Cardiac fibroblast (primary cell): ENCODE results near the gene GLS.
"Not testable (repeated sequence)": the region's sequence is repeated elsewhere in the genome, so short reads cannot be mapped to it uniquely, and the experiment has no call there.

Source experiments
- DNase-seq, 2 donors: peaks; one replicate each; pipeline versions ENCODE4 v3.0.0 to v3.0.0-alpha.2; 2010; ENCODE audit warnings: low read depth in 2 of 2
- H3K4me3 ChIP-seq, 2 donors: replicated peaks in 1 of 2; 1 replicate in 1 of 2; 2 replicates in 1 of 2; pipeline ENCODE4 v1.5.1; 2011; ENCODE audit warnings: low read depth in 2 of 2, low read length in 2 of 2, mild to moderate bottlenecking in 2 of 2, moderate library complexity in 1 of 2
- TF ChIP-seq, protein P1 (sequence below): IDR thresholded peaks from one replicate; pipeline ENCODE4 v1.5.1; 2011; ENCODE audit warnings: low read depth, mild to moderate bottlenecking, low read length, inconsistent platforms

Gene GLS

DNA sequence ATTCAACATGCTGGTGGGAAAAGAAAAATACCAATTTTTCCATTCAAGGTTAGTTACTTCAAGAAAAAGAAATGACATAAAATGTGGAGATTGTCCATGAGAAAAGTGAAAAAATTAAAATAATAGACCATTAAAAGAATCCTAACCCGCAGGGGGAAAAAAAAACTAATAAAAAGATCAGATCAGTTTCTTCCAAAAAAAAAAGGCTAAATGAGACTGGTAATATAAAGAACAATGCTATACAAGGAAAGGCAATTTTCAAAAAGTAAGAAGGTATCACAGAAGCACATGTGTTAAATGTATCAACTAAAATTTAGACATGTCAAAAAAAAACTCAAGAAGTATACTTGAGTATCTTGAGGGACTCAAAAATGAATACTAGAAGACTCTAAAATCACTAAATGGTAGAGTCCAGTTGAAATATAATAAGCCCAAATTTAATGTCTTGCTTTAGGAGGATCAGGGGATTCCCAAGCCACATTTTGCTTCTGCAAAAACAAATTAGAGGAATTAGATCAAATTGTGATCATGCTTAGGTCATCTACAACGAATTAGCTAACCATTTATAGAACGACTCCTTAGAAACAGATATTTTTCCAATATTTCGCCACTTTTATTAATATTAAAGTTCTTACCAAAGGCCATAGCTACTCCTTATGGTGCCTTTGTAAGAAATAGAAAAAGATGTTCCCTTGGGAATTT lies 35.8 kb upstream of the GLS start:
- TF ChIP-seq, protein P1, sequence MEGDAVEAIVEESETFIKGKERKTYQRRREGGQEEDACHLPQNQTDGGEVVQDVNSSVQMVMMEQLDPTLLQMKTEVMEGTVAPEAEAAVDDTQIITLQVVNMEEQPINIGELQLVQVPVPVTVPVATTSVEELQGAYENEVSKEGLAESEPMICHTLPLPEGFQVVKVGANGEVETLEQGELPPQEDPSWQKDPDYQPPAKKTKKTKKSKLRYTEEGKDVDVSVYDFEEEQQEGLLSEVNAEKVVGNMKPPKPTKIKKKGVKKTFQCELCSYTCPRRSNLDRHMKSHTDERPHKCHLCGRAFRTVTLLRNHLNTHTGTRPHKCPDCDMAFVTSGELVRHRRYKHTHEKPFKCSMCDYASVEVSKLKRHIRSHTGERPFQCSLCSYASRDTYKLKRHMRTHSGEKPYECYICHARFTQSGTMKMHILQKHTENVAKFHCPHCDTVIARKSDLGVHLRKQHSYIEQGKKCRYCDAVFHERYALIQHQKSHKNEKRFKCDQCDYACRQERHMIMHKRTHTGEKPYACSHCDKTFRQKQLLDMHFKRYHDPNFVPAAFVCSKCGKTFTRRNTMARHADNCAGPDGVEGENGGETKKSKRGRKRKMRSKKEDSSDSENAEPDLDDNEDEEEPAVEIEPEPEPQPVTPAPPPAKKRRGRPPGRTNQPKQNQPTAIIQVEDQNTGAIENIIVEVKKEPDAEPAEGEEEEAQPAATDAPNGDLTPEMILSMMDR, result no peak
- DNase-seq, result no peak
- no peak overlapping the region for H3K4me3 ChIP-seq

DNA sequence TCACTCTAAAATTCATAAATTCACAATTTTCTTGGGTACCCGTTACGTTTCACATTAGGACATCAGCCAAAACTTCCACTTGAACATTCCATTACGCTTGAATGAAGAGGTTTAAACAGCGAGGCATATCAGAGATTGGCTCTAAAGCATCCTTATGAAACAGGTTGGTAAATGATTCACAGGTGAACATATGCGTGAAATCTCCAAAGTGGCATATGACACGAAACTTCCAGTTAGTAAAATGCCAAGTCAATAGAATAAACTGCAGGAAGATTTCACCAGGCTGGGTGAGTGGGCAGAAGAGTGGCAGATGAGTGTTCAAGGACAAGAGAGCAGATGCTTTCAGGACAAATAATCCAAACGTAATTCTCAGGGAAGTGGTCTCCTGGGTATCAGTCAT lies 33.9 kb upstream of the GLS start:
- H3K4me3 ChIP-seq, result no peak overlapping the region
- TF ChIP-seq, protein P1, result no peak
- no peak for DNase-seq

DNA sequence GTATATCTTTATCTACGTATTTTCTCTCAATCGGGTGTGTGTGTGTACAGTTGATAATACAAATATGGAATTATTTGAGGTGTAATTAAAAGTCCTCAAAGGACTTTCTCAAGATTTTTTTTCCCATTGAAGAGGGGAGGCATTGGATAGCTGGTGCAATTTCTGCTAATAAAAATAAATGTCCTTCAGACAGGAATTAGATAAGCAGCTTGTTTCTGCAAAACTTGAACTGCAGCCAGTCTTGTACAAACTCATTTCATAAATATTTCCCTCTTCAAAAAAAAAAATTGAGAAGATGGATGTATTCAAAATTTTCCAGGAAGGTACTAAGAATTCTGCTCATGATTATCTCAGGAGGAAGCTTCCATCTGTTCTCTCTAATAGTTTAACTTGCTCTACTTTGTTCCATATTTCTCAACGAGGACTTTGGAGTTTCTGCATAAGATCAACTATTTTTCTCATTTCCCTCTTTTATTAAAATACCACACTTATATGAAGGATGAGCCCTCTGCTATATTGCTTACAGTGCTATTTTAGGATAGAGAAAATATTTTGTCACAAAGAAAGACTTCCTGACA lies 33.0 kb upstream of the GLS start:
- DNase-seq, result peak; percentile 66 to 86
- TF ChIP-seq, protein P1, result no peak
- H3K4me3 ChIP-seq, result no peak overlapping the region

DNA sequence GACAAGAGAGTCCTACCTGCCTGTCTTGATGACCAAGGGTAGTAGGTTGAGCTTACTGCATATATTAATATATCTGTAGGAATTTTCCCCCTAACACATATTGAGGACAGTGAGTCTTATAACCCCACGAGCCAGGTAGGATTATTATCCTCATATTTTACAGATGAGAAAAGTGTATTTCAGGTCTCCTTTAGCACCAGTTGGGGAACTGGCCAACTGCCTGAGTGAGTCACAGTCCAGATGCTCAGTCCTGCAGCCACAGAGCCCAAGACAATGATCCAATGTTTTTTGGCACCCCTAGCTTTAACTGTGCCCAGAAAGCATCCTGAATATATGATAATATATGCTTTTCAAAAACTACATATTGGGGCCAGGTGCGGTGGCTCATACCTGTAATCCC lies 30.8 kb upstream of the GLS start:
- DNase-seq, result peak; percentile 74 to 89
- H3K4me3 ChIP-seq, result no peak overlapping the region
- TF ChIP-seq, protein P1, result no peak

DNA sequence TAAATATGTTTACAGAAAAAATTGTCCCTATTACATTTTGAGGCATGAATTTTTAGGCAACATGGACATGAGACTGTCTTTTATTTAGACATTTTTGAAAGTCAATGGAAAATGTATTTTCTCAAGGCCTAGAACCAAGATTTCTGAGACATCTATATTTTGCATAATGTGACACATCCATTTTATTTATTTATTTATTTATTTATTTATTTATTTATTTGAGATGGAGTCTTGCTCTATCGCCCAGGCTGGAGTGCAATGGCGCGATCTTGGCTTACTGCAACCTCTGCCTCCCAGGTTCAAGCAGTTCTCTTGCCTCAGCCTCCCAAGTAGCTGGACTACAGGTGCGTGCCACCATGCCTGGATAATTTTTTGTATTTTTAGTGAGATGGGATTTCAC lies 27.6 kb upstream of the GLS start:
- H3K4me3 ChIP-seq, DNase-seq: not testable (repeated sequence)

DNA sequence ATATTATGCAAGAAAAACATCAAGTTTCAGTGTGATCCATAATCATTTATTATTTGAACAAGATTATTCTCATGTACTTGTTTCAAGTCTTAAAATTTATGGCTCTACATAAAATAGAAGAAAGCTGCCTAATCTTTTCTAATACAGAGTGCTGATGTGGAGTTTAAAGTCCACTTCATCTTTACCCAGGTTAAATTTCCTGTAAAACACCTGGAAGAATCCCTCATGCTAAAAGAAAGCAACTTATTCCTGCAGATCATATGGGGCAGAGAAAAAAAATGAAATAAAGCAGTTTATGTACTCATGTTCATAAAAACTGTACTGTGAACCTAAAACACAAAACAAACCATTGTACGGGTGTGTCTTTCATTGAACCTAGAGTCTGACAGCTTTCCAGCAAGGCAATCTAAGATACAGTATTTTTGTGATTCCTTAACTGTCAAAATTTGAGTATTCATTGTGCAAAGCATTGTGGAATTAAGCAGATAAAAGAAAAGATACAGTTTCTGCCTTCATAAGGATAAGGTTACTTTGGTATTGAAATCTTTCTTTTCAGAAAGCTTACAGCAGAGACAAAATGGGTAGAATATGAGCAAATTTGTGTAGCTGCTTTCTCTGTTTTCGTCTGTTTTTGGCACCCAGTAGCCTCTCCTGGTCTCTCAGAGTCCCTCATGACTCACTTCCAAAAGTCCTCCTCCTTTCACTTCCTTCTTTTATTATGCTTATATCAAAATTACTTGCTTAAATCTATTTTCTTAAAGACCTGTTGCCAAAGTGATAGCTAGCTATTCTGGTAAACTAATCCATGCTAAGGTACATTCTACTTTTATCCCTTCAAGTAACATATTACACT lies 26.9 kb upstream of the GLS start:
- DNase-seq, result peak; percentile 54 to 55
- TF ChIP-seq, protein P1, result no peak
- no peak overlapping the region for H3K4me3 ChIP-seq

DNA sequence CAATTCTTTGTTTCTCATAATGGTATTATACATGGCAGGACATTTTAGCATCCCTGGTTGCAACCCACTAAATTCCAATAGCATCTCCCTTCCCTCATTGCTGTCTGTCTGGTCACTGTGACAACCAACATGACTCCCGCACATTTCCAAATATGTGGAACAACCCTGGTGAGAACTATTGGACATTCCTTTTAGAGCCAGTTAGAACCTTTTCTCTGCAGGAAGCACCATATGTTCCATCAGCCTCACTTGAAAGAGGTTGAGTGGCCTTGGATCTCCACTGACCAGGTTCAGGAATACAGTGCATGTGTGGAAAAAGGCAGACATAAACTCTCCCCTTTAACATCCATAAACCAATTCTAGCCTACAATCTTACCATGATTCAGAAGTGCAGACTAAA lies 25.9 kb upstream of the GLS start:
- DNase-seq, result no peak
- TF ChIP-seq, protein P1, result no peak
- H3K4me3 ChIP-seq, result no peak overlapping the region
